NCI-H128 (cell line): ENCODE measurements around the gene NUDT17.
"Not testable (repeated sequence)": the region's sequence is repeated elsewhere in the genome, so short reads cannot be mapped to it uniquely, and the experiment has no call there.

Experiments
- DNase-seq: peaks from one replicate; lab custom pipeline; 2025; ENCODE audit not compliant: unreplicated experiment; lab: John Stamatoyannopoulos, UW

Gene NUDT17, protein sequence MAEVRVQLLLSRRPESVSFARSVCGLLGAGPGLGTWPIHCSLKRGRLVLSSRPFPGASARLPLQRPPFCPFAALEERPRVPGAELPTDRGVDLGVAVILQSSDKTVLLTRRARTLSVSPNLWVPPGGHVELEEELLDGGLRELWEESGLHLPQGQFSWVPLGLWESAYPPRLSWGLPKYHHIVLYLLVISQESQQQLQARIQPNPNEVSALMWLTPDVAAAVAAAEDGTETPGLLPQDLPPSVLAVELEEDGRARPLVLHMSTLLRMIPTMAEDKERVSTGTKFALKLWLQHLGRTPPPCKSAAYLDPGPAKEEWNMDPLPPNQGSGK

DNA sequence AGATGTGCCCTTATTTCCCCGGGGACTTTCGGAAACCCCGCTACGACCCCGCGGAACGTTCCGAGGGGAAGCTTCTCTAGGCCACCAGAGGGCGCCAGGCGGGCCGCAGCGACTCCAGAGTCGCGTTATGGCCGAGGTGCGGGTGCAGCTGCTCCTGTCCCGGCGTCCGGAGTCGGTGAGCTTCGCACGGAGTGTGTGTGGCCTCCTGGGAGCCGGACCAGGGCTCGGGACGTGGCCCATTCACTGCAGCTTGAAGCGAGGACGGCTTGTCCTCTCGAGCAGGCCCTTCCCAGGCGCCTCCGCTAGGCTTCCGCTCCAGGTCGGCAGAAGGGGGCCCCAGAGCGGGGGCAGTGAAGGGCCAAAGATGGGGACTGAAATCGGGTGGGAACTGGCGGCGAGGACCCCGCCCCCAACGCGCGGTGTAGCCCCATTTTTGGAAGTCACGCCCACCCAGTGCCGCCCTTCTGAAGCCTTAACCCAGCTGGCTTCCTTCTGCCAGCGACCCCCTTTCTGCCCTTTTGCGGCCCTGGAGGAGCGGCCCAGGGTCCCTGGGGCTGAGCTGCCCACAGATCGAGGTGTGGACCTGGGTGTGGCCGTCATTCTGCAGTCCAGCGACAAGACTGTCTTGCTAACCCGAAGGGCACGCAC is at the start of gene NUDT17:
NUDT17 (plus strand) TSS at position 117 of the 648 bp plus-strand sequence; CDS start at position 128, 11 bp downstream.
- peak; percentile 73 for DNase-seq

DNA sequence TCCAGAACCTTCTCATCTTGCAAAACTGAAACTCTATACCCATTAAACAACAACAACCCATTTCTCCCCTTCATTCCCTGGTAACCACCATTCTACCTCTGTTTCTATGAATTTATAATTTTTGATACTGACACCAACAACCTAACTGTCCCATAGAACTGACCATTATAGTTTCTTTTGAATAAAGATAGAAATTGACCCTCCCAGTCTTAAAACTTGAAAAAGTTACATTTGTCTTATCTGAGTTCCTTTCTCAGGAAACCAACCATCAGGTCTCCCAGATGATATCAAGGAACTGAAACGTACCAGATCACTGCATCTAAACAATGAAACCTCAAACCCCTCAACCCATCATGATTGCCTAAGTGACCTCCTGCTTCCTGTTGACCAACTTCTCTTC is 48.7 kb upstream of the NUDT17 start:
- DNase-seq: no peak

DNA sequence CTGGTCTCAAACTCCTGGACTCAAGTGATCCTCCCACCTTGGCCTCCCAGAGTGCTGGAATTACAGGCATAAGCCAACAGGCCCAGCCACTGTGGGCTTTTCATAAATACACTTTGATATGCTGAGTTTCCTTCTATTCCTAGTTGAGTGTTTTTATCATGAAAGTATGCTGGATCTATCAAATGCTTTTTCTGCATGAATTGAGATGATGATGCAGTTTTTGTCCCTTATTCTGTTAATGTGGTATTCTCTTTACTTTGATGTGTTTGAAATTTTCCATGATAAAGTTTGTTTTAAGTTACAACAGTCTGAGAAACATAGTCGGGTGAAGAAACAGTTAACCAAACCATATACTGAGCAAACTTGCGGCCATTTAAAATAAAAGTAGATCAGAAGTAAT is 45.6 kb upstream of the NUDT17 start:
- no peak for DNase-seq

DNA sequence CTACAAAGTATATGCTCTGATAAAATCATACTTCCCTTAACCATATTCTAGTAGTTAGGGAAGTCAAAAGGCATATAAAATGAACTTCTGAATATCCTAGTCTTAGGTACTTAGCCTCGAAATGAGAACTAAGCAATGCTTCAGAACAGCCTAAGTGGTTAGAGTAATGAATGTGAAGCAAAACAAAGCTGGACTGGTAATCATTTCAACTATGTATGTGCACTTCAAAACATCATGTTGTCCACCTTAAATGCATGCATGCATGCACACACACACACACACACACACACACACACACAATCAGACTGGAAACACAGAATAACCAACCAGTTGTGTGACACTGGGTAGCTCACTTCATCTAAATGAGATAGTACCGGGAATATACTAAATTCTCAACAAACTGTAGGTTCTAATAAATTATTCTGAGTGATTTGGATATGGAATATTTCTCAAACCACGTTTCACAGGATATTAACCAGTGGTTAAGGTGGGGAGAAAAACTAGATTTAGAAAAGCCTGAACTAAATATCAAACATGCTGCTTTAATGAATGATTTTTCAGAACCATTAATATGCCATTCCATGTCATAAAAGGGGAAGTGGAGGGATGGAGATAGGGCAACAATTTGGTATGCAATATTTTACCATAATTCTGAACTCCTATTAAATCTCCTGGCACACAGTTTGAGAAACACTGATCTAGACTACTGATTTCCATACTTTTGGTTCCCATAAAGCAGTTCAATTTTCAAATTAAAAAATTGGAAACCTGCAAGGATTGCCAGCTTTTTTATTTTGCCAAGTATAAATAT is 41.0 kb upstream of the NUDT17 start:
- DNase-seq: no peak

DNA sequence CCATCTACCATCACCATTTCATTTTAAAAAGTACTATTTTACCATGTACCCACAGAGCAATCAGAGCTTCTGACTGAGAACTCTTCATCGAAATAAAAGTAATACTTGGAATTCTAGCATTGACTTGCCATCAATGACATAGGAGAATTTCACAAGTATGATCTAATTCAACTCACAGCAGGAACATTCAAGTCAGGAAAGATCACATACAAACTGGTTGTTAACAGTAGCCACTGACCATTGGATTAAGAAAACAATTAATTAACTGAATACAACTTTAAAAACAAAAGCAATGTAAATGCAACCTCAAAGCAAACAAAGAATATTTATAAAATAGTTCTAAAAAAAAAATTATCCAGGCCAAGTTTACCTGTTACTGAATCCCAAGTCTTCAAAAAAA is 40.4 kb upstream of the NUDT17 start:
- no peak for DNase-seq

DNA sequence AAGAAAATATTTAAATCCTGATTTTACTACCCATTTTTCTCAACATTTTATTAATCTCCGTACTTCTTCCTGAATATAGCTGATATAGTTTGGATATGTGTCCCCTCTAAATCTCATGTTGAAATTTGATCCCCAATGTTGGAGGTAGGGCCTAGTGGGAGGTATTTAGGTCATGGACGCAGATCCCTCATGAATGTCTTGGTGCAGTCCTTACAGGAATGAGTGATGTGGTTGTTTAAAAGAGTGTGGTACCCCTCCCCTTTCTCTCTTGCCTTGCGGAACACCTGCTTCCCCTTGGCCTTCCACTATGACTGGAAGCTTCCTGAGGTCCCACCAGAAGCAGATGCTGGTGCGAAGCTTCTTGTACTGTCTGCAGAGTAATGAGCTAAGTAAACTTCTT is 39.0 kb upstream of the NUDT17 start:
- no peak for DNase-seq

DNA sequence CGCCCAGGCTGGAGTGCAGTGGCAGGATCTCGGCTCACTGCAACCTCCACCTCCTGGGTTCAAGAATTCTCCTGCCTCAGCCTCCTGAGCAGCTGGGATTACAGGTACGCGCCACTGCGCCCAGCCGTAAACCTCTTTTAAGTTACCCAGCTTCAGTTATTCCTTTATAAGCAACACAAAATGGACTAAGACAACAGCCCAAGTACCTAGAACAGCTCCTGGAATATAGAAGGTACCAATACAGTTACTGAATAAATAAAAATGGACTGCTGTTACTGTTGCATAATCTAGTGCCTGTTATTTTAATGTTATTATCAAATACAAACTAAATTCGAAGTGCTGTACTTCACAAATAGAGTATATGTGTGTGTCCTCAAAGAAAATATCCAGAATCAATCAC is 38.6 kb upstream of the NUDT17 start:
- no peak for DNase-seq

DNA sequence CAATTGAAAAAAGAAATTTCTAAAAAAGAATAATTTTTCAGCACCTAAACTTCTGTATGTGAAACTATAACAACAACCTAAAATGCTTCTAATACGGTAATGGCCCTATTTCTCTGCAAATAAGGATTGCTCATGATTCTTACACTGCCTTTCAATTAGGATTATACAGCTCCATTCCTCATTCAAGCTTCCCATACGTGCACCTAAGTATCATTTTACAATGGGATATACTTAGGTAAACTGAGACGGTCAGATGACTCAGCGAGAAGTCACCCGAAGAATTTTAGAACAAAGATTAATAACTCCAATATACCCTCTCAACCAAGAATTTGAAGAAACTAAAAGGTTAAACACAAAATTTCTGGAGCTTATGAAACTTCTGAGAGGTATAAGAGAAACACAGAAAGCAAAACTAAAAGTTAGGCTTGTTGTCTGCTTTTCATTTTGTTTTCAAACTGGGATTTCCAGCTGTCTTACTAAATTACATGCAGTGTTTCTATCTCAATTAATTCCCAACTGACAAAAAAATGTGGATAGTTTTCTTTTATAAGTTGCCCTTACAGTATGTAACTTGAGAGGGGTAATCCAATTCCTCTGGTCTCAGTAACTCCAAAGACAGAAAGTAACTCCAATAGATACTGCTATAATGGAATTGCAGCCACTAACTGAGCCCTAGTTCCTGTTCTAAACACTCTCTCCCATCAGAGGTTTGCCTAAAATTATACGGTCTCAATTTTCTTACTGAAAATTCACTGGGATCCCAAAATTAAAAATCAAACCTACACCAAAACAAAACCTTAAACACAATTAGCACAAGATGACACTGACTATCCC is 32.2 kb upstream of the NUDT17 start:
- not testable (repeated sequence) for DNase-seq

DNA sequence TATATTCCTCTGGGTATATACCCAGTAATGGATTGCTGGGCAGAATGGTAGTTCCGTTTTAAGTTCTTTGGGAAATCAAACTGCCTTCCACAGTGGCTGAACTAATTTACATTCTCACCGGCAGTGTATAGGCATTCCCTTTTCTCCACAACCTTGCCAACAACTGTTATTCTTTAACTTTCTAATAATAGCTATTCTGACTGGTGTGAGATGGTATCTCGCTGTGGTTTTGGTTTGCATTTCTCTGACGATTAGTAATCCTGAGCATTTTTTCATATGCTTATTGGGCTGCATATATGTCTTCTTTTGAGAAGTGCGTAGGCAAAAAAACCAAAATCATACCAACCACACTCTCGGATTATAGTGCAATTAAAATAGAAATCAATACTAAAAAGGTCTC is 27.3 kb upstream of the NUDT17 start:
- DNase-seq: not testable (repeated sequence)

DNA sequence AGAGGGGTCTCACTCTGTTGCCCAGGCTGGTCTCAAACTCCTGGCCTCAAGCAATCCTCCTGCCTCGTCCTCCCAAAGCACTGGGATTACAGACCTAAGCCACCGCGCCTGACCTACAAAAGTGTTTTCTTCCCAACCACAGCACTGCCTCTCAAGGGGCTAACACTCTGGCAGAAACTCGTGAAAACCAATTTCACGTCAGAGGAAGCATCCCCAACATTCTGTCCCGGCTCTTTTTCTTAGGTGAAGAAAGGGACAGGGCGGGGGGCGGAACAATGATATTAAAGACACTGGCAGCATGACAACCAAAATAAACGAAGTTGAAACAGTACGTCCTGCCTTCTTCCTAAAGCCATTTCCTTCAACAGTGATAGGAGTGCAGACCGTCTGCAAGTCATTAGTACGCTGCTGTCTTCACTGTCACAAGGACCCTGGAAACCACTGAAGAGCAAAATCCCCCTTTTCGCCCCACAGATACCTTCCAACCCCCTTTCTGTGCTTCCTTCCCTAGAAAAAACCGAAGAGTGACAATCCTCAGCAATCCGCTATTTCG is 22.6 kb upstream of the NUDT17 start:
- DNase-seq: not testable (repeated sequence)

DNA sequence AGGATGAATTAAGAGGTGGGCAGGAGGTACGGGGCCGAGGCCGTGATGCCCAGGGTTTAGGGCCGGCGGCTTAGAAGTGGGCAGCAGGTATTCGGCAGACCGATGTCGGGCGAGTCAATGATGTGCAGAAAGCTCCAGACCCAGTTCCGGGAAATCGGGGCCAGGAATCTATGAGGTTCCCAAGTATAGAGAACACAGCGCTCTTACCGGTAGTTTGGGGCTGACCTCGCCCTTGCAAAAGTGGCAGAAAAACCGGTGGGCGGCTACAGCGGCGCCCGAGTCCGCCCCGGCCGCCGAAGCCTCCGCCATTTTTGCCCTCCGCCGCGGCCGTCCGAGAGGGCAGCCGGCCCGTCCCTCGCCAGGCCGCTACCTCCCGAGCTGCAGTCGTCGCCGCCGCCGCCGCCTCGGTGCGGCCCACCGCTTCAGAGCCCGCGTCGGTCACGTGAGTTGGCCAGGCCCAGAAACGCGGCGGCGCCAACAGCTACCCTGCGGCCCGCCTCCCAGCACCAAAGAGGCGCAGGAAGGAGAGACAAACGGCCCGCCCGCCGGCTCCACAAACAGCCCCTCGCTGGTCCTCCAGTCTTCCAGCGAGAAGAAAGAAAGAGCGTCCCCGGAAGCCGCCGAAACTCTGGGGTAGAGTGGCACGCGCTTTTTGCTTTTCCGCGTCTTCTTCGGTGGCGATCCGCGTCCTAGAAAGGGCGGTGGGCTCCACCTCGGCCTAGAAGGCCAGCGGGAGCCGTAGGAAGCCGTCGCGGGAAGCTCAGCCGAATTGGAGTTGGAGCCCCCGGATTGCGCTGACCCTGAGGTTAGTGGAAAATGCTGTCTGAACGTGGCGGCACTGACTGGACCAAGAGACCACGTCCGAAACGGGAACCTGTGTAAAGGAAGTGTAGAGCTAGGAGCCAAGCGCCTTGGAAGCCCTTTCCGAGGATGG is 21.6 kb upstream of the NUDT17 start, which contains the start of the genes POLR3C and RNF115:
POLR3C (plus strand) TSS at position 636 of the 934 bp plus-strand sequence. CDS start 1,577 bp downstream, outside the sequence.
RNF115 (minus strand) TSS at position 531 of the 934 bp plus-strand sequence; CDS start at position 309, 222 bp downstream.
- peak; percentile 86 for DNase-seq

DNA sequence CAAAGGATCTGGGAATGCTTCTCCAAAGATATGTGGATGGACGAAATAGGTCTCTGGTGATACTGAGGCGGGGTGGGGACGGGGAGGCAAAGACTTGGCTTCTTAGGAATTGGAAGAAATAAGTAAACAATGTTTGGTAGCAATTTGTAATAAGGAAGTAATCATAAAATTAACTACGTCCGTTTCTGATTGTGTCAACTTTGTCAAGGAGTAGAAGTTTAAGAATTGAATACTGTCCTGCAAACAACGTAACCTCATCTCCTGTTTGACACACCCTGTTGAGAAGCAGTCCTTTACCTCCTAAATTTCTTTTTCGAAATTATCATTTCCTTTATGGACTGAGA is 21.0 kb upstream of the NUDT17 start:
- no peak for DNase-seq

DNA sequence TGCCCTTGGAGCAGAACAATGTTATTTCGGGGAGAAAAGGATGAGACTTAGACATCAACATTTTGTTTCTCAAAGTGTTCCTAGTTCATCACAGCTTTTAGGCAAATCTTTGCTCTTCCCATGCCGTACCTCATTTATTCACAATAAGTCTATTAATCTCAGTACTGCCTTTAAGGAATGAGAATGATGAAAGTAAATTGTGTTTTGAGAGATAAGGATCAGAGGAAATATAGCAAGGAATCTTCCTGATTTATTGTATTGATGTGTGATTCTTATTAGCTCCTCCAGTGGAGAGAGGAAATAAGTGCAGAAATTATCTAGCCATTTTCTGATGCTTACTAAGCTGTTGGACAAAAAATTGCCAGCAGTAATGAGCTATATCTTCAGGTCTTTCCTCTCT is 19.4 kb upstream of the NUDT17 start:
- DNase-seq: no peak

DNA sequence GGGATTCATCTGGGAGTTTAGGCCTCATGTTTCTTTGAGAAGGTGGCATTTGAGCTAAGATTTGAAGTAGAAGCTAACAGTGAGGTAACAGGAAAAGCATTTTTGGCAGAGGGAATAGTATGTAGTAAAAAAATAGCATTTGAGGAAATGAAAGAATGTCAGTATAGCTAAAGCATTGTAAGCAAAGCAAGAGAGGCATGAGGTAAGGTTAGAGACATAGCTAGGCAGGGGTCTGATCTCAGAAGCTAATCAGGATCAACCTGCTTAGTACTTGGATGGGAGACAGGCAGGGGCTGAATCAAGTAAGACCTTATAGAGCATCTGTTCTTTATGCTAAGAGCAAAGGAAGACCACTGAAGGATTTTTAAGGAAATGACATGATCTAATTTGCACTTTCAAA is 17.5 kb upstream of the NUDT17 start:
- no peak for DNase-seq

DNA sequence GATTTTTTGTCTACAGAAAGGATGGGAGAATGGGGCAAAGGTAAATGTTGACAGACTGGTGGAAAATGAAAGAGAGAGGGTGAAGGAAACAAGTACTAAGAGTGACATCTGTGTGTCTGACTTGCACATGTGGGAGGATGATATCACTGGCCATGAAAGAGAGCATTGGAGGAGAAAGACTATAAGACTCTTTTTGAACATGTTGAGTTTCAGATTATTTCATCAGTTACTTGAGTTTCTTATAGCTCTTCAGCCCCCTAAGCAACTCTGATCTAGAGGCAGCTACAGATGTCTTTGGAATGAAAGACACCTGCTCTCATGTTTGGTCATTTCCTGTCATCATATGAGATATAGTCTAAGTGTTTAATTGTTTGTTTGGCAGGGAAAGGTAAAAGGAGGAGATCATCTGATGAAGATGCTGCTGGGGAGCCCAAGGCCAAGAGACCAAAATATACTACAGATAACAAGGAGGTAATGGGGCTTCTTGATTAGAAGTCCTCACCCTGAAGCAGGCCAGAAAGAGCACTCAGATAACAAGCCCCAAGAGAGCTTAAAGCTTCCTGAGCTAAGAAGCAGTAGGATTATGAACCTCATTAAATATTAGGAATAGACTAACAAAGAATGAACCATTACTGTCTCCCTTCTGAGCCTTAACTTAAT is 16.9 kb upstream of the NUDT17 start:
- DNase-seq: no peak

DNA sequence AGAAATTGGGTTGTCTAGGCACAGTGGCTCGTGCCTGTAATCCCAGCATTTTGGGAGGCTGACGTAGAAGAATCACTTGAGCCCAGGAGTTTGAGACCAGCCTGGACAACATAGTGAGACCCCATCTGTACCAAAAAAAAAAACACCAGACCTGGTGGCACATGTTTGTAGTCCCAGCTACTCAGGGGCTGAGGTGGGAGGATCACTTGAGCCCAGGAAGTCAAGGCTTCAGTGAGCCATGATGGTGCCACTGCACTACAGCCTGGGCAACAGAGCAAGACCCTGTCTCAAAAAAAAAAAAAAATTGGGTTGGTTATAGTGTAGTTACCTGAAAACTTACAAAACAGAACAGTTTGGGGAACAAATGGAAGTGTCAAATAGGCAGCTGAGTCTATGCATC is 14.6 kb upstream of the NUDT17 start:
- DNase-seq: not testable (repeated sequence)

DNA sequence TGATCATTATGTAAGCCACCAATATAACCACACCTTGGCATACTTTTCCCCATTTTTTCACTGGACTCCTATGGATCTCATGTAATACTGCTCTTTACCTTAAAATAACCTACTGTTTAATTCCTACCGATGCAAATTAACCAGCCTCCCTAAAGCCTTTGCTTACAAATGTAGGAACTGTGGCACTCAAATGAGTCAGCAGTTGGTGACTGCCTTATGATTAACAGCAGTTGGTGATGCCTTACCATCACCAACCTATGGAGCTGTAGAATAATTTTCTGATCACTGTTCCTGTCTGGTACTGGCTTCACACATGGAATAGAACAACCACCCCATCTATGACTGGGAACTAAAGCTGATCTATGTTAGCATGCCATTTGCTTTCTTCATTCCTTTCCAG is 7.8 kb upstream of the NUDT17 start:
- no peak for DNase-seq

DNA sequence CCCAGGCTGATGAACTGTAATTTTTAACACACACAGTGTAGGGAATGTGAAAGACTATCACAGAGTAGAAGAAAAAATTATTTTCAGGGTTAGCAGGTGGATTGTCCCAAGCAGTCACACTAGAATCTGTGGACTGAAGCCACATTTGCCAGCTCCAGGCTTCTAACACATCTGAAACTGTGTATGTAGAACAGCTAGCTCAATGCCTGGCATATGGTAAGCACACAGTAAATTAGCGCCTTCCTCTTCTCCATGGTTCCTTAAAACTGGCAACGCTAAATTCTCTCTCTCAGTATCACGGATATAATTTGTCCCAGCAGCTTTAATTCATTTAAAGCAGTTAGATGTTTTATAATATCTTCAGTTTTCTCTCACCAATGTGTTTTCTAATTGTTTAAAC is 2.4 kb upstream of the NUDT17 start:
- no peak for DNase-seq

DNA sequence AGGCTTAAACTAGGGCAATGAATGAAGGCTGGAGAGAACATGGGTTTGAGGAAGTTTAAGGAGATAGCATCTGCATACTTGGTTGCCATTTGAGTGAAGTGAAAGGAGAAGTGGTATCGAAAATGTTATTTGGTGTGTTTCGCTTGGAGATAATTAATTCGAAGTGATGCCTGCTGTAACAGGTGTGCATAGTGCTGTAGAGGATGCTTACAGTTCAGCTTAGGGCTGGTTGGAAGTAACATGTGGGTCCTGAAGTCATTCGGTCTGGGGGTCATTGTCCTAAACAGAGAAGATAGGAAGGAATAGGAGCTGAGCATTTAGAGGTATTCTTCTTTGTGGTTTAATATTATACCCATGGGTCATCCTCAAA is 301 bp upstream of the NUDT17 start:
- DNase-seq: no peak
